ENCODE results near the gene FAM78B.

- TF ChIP-seq REST (IDR thresholded peaks at IDR 0.05; ENCODE audit: insufficient read depth in 1 of 2, low read depth in 2 of 2, low read length in 1 of 2): no peak
- no peak for TF ChIP-seq CTCF (IDR thresholded peaks at IDR 0.05)
These were observed 32.9 kb downstream of the FAM78B start for GRCh38 chr1:166133857-166134256.
